SHP77 treated with DMSO at 0.1 percent for 48 hours (cell line): ENCODE measurements around the gene GALNT2.

ENCODE experiments used
- DNase-seq: peaks from one replicate; lab custom pipeline; 2025; lab: John Stamatoyannopoulos, UW

Gene GALNT2

DNA sequence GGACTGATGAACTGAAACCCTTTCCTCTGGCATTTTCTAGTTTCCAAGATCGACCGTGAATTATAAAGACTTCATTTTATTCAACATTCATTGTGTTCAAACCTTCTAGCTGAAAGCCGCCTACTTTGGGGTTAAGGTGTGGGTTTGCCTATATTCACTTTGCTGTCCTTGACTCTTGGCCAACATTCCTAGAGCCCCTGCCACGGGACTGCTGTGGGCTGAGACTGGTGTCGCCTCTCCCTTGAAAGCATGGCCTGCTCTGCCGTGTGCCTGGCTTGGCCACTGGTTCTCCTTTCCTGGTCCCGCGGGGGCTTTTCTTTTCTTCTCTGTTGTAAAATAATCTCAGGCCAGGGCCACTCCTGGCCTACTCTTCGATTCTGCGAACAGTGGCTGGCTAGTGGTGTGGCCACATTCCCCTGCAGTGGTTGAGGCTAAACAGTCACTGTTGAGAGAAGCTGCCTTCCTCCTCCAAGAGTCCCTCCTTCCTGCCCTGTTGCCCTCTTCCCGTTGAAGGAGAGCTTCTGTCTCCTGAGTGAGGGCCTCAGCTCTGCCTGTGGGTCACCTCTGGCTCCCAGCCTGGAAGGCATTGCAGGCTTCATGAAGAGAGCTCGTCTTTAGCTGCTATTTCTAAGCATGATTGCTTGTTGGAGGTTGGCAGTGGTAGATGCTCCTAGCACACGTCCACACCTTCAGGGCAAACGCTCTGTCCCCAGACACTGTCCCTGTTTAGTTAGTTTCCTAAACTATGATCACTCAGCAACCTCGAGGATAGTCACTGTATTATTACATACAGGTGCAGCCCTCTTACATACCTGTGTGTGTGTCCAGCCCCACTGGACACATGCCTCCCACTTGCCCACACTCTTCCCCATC lies 80.5 kb downstream of the GALNT2 start:
- no peak for DNase-seq

DNA sequence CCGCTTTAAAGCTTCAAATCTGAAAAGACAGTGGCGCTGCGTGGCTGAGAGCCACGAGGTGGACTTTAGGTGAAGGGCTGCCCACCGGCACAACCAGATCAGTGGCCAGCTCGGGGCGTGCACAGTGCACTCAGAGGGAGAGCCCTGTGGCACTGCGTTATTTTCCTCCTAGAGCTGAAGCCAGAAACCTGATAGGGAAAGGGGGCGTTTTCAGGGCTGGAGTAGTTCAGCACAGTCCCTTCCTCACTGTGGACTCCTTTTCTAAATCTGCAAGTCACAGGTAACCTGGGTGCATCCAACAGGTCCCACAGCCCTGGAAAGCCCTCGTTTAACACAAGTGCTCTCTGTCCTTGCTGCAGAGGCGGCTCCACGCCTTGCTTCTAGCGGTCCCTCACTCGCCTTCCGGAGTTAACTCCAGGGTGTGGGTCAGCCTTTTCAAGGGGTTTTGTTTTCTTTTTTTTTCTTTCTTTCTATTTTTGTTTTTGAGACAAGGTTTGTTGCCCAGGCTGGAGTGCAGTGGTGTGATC lies 81.2 kb downstream of the GALNT2 start:
- no peak for DNase-seq

DNA sequence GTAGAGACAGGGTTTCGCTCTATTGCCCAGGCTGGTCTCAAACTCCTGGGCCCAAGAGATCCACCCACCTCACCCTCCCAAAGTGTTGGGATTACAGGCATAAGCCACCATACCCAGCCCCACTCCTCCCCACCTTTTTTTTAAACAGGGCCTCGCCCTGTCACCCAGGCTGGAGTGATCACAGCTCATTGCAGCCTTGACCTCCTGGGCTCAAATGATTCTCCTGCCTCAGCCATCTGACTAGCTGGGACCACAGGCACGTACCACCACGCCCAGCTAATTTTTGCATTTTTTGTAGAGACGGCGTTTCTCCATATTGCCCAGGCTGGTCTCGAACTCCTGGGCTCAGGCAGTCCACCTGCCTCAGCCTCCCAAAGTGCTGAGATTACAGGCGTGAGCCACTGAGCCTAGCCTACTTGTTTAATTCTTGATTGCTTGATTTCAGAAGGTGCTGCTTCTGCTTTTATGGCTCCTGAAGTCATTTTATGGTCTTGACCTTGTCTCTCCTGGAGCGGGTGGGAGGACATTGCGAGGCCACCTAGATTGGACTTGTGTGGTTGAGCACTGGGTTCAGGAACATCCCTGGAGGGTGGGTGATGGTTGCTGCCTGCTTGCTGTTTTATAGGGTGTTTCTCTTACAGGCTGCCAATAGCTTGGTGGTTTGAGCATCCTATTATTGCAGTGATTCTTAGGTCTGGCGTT lies 81.9 kb downstream of the GALNT2 start:
- DNase-seq = no peak

DNA sequence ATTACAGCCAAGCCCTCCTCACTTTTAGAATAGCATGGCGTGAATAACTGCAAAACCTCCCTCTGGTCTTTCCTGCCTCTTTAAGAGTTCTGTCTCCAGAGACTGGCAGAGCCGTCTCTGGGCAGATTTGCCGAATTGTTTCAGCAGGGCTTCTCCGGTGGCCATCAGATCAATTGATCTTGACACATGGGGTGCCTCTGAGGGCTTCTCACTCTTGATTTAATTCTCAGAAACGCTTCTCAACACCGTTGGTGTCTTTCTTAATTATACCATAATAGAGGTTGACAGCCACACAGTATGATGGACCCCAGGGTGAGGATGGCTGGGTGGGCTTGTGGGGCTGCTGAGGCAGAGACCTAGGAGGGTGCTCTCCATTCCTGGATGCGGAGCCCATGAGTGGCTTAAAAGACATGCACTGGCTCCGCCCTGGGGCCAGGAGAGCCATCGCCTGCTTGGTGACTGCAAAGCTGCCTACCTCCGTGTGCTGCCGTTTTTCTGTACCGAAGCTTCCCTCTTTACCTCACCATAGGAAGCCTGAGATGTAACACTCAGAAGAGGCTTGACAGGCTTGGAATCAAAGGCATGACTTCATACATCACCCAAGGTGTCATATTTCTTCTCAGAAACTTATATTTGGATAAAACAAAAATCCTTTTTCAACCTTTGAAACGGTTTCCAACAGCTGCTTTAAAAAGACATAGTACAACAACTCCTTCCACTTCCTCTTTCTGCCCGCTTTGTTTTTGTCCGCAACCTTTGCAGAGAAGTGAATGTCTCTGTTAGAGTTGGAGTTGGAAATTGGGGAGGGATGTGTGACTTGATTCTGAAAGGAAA lies 82.9 kb downstream of the GALNT2 start:
- no peak for DNase-seq

DNA sequence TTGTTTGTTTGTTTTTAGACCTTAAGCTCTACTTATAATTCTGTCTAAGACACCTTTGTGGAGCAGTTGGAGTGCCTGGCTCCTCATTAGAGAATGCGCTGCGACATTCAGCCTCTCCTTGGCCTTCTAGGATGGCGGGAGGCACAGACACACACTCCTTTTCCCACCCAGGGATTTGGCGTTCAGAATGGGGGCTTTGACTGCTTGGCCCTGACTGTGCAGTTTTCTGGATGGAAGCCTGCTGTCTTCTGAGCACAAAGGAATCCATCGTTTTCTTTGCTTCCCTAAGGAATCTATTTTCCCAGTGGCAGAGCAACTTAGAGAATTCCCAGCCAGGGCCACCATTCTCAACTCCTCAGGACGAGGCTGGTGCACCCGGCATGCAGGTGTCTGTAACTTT lies 83.6 kb downstream of the GALNT2 start:
- no peak for DNase-seq

DNA sequence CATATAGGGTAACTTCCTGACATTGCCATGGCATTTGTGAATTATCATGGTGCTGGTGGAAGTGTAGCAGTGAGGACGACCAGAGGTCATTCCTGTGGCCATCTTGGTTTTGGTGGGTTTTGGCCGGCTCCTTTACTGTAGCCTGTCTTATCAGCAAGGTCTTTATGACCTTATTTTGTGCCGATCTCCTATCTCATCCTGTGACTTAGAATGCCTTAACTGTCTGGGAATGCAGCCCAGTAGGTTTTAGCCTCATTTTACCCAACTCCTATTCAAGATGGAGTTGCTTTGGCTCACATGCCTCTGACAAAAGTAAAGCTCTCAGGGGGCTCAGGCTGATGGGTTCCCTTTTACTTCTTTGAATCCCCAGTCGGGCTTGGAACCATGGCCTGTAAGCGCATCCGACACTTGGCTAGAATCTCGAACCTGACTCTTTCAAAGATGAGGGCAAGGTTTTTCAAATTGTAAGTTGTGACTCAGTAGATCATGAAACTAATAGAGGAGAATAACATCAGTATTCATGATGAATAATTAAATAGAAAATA lies 85.0 kb downstream of the GALNT2 start:
- DNase-seq = no peak

DNA sequence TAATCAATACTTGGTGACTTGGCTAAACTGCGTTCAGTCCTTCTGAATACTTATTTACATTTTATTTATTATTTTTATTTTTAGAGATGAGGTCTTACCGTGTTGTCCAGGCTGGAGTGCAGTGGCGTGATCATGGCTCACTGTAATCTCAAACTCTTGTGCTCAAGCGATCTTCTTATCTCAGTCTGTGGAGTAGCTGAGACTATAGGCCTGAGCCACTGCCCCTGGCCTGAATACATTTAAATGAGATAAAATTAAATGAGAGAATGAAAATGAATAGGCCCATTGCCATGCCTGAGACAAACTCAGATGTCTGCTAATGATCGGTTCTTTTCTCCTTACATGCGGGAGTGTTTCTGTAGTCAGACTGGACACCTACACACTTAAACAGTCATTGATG lies 86.0 kb downstream of the GALNT2 start:
- DNase-seq = no peak

DNA sequence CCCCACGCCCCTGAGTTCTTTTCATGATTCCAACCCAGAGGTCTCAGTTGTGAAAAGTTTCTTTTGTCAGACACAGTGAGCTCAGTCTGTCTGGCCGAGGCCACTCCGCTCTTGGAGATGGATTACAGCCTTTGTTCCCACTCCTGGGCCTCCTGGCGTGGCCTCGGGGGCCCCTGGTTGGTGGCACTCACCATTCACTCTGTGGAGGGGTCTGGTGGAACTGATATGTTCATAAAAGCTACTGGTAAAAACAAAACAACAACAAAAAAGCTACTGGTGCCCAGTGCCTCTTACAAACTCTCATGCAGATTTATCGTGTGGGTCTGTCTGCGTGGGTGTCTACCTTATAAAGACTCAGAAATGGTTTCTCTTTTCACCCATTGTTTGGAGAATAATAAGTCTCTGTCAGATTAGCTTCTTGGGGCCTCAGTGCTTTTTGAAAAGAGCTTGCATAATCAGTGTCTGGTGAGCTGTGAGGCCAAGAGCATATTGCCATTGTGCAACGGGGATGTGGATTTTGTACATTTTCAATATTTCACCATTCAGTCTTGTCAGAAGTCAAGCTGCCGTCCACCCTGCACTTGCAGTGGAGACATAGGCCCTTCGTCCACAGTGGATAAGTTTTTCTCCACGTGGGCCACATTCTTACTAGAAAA lies 86.7 kb downstream of the GALNT2 start:
- no peak for DNase-seq

DNA sequence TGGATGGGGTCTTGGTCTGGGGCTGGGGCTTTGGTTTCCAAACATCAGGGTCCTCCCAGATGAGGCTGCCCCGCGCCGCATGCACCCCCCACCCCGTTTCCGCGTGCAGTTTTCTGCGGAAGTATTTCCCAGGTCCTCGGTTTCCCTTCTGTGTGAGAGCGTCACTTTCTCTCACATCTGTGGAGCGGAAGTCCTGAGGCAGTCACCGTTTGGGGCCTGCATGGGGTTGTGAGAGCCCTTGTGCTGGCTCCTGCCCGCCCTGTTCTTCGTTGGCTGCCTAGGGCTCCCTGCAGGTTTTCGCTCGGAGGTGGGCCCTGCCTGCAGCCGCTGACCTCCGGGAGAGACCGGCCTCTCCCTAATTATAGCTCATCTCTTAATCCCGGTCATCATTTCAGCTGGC lies 88.0 kb downstream of the GALNT2 start:
- no peak for DNase-seq

DNA sequence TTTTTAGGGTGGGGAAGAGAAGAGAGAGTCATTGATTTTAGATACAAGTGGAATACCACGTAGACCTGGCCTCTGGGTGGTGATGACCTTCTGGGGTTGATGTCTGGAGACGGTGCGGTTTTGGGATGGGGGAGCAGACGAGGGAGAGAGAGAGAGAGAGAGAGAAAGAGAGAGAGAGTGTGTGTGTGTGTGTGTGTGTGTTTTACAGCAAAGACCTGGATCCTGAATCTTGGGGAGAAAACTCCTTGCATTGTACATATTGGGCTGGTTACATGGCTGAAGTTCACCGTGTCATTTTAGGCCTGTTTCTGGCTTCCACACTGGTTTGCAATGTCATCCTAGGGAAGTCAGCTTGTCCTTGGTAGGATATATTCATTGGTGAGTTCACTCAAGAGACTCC lies 89.0 kb downstream of the GALNT2 start:
- DNase-seq = no peak

DNA sequence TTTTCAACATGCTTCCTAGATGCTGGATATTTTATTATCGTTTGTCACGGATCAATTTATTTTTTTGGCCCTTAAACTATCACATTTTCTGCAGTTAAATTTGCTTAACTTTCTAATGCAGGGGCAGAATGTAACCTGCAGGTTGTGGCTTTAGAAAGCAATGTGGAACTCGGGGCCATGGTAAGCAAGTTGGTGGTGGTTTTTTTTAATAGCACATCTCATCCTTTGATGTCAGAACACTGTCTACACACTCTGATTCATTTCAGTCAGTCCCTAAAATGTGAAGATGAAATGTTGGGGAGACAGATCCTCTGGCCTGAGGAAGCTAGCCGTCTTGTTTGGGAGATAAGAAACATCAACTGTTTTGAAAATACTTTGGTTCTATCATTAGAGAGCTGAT lies 89.5 kb downstream of the GALNT2 start:
- DNase-seq = no peak

DNA sequence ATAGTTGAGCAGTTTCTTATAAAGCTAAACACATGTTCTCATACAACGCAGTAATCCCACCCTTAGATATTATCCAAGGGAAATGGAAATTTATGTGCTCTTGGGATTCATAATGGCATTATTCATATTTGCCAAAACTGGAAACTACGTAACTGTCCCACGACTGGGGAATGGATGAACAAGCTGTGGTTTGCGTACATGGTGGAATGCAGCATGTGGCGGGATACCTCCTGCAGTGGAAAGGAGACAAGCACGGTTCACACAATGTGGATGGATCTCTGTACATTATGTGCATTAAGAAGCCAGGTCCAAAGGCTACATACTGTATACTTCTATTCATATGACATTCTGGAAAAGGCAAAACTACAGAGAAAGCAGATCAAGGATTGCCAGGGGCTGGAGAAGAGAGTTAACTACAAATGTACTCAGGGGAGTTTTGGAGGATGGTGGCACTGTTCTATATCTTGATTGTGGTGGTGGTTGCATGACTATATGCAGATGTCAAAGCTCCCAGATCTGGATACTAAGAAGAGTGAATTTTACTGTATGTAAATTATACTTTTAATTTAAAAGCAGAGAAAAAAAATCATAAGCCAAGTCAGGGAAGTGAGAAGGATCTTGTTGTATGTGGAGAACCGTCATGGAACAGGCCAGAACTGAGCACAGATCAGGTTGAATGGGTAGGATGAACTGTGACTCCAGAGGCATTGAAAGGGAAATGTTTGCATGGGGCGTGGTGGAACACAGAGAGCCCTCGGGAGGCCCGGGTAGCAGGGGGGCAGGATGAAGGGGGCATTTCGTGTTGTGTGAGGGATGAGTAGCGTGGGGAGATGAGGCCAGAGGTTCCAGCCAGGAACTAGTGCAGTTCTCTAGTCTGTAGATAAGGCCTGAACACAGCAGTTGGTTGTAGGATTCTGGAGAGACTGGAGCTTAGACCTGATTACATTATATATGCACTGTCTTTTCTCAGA lies 90.7 kb downstream of the GALNT2 start:
- no peak for DNase-seq

DNA sequence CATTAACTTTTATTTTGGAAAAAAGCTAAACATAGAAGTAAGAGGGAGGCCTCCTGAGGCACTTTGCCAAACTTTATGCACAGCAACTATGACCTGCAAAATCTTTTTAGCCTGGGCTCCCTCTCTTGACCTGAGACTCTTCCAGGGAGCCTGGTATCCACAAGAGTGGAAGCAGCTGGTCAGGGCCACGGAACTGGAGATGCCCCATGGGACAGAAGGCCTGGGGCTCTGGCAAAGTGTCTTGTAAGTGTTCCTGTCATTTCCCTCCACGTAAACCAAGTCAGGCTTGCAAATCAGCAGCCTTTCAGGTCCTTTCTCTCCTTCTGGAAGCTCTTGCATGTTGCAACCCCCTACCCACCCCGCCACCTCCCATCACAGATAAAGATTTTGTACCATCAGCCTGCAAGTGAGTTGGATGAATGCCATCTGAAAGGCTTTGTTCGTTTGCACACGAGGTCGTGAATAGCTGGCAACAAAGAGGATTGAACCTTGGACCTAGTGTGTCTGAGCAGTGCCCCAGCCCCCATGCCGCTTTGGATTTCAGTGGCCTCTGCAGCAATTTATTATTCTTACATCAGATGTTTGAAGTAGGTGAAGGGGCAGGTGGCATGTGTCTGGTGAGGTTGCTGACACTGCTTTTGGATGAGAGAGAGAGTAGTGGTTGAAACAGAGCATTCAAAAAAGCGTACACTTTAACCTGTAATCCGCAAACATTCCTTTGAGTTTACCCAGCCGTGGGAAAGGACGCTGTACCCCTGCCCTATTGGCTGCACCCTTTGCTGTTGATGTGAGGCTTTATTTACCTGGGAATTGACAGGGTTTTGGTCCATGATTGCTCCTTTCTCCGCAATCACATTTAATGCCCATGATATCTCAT lies 91.6 kb downstream of the GALNT2 start:
- DNase-seq = peak; percentile 93

DNA sequence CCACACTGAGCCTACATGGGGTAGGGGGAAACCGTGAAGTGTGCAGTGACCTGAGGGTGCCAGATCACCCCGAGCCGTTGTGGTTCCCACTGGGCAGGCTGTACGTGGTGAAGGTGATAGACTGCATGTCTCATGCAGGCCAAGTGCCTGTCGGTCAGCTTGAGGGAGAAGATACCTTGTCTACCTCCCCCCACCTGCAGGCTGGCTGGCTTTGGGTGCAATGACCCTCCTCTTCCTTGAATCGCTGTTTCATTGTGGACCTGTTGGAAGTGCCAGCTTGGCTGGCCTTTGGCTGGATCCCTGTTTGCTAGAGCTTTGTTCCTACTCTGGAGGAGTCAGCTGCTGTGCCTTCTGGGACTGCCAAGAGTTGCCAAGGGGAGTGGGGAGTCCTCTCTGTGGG lies 92.5 kb downstream of the GALNT2 start:
- DNase-seq = no peak

DNA sequence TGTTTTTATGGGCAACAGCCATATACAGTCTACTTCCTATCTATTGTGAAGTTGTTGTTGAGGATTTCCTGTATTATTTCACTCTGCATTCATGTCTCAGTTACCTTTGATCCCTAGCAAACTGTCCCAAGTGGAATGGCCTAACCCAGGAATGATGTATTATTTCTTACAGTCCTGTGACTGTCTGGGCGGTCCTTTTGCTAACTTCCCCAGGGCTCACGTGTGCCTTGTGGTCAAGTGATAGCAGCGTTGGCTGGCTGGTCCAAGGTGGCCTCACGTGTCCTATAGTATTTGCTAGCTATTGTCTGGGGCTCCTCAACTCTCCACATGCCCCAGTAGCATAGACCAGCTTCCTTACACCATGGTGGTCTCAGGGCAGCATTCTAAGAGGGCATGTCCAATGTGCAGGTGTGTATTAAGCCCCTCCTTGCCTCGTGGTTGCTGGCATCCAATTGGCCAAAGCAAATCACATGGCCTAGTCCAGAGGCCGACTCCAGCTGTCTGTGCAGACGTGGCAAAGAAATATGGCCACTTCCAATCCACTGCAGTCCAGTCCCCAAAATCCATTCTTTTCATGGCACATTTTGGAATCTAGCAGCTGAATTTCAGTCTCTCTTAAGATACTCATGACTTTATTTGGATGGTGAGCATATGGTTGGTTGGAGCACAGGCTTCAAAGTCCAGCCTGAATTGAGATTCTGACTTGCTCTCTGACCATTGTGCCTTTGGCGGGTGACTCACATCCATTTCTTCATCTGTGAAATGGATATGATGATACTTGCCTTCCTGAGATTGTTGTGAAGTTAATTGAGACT lies 94.1 kb downstream of the GALNT2 start:
- no peak for DNase-seq

DNA sequence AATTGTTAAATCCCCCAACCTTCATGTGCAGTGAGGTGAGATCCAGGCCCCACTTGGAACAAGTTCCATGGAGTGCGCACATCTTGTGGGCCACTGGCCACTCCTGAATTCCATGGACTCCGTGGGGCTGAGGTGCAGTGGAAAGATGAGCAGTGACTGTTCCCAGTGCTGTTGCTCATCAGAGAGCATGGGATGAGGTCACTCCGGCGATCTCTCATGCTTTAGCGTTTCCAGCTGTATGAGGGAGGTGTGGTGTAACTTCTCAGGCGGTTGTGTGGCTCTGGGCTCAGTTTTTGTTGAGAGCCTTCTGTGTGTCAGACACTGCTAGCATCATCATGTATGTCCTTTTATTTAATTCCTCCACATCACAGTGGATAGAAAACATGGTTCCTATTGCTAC lies 96.2 kb downstream of the GALNT2 start:
- no peak for DNase-seq

DNA sequence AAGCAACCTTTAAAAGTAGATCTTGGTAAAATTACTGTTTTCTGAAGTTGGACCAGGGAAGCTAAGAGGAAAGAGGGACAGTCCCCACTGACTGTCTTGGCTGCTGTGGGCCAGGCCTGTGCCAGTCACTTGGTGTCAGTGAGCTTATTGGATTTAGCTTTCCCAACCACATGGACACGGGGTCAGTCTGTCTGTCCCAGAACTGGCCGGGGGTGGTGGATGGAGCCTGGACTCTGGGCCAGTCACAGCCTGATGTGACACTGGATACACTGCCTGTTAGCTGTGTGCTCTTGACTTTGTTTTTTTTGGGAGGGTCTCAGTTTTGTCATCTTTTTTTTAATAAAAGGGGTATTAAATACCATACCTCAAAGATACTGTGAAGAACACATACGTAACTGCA lies 96.7 kb downstream of the GALNT2 start:
- DNase-seq = no peak

DNA sequence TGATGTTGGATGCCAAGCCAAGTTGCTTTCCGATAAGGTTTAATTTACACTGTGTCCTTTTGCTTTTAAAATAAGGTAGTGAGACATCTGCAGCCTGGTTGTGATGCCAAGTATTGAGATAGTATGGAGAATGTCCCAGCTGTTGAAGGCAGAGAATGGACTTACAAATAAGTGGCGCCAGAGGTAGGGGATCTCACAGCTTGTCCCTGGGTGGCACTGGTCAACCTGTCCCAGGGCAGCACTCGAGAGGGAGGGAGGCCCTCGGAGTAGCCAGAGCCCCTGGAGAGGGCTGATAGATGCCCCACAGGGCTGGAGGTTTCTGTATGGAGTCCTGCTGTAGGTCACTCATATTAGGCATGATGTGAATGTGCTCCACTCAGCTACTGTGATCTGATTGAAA lies 98.5 kb downstream of the GALNT2 start:
- DNase-seq = no peak
